ENCODE data around the gene ACOT4.

DNA sequence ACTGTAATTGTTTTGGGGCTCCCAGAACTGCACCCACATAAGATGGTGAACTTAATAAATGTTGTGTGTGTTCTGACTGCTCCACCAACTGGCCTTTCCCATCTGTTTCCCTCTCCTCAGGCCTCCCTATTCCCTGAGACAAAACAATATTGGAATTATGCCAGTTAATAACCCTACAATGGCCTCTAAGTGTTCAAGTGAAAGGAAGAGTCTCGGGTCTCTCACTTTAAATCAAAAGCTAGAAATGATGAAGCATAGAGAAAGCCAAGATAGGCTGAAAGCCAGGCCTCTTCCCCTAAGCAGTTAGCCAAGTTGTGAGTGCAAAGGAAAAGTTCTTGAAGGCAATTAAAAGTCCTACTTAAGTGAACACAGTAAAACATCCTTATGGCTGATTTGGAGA, 34.0 kb downstream of the ACOT4 start:
- TF ChIP-seq, protein P1, sequence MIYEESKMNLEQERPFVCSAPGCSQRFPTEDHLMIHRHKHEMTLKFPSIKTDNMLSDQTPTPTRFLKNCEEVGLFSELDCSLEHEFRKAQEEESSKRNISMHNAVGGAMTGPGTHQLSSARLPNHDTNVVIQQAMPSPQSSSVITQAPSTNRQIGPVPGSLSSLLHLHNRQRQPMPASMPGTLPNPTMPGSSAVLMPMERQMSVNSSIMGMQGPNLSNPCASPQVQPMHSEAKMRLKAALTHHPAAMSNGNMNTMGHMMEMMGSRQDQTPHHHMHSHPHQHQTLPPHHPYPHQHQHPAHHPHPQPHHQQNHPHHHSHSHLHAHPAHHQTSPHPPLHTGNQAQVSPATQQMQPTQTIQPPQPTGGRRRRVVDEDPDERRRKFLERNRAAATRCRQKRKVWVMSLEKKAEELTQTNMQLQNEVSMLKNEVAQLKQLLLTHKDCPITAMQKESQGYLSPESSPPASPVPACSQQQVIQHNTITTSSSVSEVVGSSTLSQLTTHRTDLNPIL (CRISPR knock-in tag; IDR thresholded peaks at IDR 0.05; ENCODE audit: low read depth), result no peak
- TF ChIP-seq ARNTL (CRISPR knock-in tag; IDR thresholded peaks at IDR 0.05; ENCODE audit: borderline replicate concordance, low read depth) (no peak), ZFP3 (CRISPR knock-in tag; IDR thresholded peaks at IDR 0.05) (no peak), ZFP30 (CRISPR knock-in tag; IDR thresholded peaks at IDR 0.05) (no peak), OSR1 (CRISPR knock-in tag; IDR thresholded peaks at IDR 0.05) (no peak), ZNF8 (CRISPR knock-in tag; IDR thresholded peaks at IDR 0.05) (no peak), BACH2 (CRISPR knock-in tag; IDR thresholded peaks at IDR 0.05; ENCODE audit: borderline replicate concordance) (no peak), ZNF70 (CRISPR knock-in tag; IDR thresholded peaks at IDR 0.05) (no peak), TOX (CRISPR knock-in tag; IDR thresholded peaks at IDR 0.05; ENCODE audit: borderline replicate concordance) (no peak), ESRRG (CRISPR knock-in tag; IDR thresholded peaks at IDR 0.05) (no peak), ISL1 (CRISPR knock-in tag; IDR thresholded peaks at IDR 0.05) (no peak)
- TF ChIP-seq, protein P2, sequence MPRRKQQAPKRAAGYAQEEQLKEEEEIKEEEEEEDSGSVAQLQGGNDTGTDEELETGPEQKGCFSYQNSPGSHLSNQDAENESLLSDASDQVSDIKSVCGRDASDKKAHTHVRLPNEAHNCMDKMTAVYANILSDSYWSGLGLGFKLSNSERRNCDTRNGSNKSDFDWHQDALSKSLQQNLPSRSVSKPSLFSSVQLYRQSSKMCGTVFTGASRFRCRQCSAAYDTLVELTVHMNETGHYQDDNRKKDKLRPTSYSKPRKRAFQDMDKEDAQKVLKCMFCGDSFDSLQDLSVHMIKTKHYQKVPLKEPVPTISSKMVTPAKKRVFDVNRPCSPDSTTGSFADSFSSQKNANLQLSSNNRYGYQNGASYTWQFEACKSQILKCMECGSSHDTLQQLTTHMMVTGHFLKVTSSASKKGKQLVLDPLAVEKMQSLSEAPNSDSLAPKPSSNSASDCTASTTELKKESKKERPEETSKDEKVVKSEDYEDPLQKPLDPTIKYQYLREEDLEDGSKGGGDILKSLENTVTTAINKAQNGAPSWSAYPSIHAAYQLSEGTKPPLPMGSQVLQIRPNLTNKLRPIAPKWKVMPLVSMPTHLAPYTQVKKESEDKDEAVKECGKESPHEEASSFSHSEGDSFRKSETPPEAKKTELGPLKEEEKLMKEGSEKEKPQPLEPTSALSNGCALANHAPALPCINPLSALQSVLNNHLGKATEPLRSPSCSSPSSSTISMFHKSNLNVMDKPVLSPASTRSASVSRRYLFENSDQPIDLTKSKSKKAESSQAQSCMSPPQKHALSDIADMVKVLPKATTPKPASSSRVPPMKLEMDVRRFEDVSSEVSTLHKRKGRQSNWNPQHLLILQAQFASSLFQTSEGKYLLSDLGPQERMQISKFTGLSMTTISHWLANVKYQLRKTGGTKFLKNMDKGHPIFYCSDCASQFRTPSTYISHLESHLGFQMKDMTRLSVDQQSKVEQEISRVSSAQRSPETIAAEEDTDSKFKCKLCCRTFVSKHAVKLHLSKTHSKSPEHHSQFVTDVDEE (CRISPR knock-in tag; IDR thresholded peaks at IDR 0.05), result no peak
- TF ChIP-seq, protein P3, sequence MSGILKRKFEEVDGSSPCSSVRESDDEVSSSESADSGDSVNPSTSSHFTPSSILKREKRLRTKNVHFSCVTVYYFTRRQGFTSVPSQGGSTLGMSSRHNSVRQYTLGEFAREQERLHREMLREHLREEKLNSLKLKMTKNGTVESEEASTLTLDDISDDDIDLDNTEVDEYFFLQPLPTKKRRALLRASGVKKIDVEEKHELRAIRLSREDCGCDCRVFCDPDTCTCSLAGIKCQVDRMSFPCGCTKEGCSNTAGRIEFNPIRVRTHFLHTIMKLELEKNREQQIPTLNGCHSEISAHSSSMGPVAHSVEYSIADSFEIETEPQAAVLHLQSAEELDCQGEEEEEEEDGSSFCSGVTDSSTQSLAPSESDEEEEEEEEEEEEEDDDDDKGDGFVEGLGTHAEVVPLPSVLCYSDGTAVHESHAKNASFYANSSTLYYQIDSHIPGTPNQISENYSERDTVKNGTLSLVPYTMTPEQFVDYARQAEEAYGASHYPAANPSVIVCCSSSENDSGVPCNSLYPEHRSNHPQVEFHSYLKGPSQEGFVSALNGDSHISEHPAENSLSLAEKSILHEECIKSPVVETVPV (CRISPR knock-in tag; IDR thresholded peaks at IDR 0.05), result no peak
- TF ChIP-seq, protein P4, sequence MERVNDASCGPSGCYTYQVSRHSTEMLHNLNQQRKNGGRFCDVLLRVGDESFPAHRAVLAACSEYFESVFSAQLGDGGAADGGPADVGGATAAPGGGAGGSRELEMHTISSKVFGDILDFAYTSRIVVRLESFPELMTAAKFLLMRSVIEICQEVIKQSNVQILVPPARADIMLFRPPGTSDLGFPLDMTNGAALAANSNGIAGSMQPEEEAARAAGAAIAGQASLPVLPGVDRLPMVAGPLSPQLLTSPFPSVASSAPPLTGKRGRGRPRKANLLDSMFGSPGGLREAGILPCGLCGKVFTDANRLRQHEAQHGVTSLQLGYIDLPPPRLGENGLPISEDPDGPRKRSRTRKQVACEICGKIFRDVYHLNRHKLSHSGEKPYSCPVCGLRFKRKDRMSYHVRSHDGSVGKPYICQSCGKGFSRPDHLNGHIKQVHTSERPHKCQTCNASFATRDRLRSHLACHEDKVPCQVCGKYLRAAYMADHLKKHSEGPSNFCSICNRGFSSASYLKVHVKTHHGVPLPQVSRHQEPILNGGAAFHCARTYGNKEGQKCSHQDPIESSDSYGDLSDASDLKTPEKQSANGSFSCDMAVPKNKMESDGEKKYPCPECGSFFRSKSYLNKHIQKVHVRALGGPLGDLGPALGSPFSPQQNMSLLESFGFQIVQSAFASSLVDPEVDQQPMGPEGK (CRISPR knock-in tag; IDR thresholded peaks at IDR 0.05; ENCODE audit: borderline replicate concordance), result no peak

Measured in SK-N-SH treated with all-trans-retinoic acid at 6 μM for 48 hours (cell line).